Esophagus squamous epithelium (tissue), 5 donors: ENCODE results near the gene ODC1. TPM values are rescaled to one million over a fixed set of nuclear protein-coding genes. Genes with fewer than 3 reads are reported as not detected.
"Not testable (repeated sequence)": the region's sequence is repeated elsewhere in the genome, so short reads cannot be mapped to it uniquely, and the experiment has no call there.

Experiments
- DNase-seq: peaks from one replicate; lab custom pipeline; 2025; lab: John Stamatoyannopoulos, UW
- H3K27ac ChIP-seq, 4 donors: fragments of 200-600 bp; sonication (generic); one replicate each; pipeline ENCODE4 v1.5.1; 2016 to 2019; ENCODE audit warnings: mild to moderate bottlenecking in 1 of 4
- H3K27me3 ChIP-seq, 4 donors: fragments of 200-600 bp; sonication (generic); 1 replicate in 3 of 4; 2 replicates in 1 of 4; pipeline versions ENCODE4 v1.5.1 to v1.6.0; 2017 to 2021; ENCODE audit warnings: antibody characterized with exemption in 1 of 4
- H3K36me3 ChIP-seq, 3 donors: fragments of 200-600 bp; sonication (generic); one replicate each; pipeline ENCODE4 v1.5.1; 2016 to 2019
- H3K4me1 ChIP-seq, 3 donors: fragments of 200-600 bp; sonication (generic); one replicate each; pipeline ENCODE4 v1.5.1; 2017 to 2019
- H3K4me3 ChIP-seq, 4 donors: fragments of 200-600 bp; sonication (generic); 1 replicate in 3 of 4; 2 replicates in 1 of 4; pipeline ENCODE4 v1.5.1; 2016 to 2019; ENCODE audit warnings: mild to moderate bottlenecking in 2 of 4, moderate library complexity in 1 of 4
- H3K9me3 ChIP-seq, 3 donors: fragments of 200-600 bp; sonication (generic); one replicate each; pipeline ENCODE4 v1.5.1; 2016 to 2019
- CTCF ChIP-seq, 6 experiments: fragments of 450-650 bp in 4 of 6; fragments of 200-600 bp in 2 of 6; sonication (generic) in 2 of 6; IDR thresholded peaks; one replicate each; pipeline ENCODE4 v1.5.1; 2016 to 2019; ENCODE audit warnings: antibody characterized with exemption in 6 of 6, mild to moderate bottlenecking in 4 of 6, moderate library complexity in 4 of 6
- POLR2A ChIP-seq, 4 donors: fragments of 450-650 bp; IDR thresholded peaks; one replicate each; pipeline ENCODE4 v1.6.1; 2017; ENCODE audit warnings: antibody characterized with exemption in 4 of 4, mild to moderate bottlenecking in 4 of 4, moderate library complexity in 3 of 4
- WGBS, 2 donors: methylation state at CpG; one replicate each; pipeline ENCODE4 v1.1.5; 2018; 5-methylcytosine and 5-hydroxymethylcytosine counted together
- intact Hi-C: fragments of 100-400 bp; cut with DNase I; formaldehyde crosslinking; loops from one replicate; pipeline ENCODE4 v1.15.0; 2022
- total RNA-seq, 4 donors: library from RNA; depleted of rRNA; stranded (reverse); fragments of >200 nt; gene quantifications; one replicate each; pipeline ENCODE4 v1.1.0, GENCODE V29; 2016
- donor health status: DM: yes; HTN: yes; CAD: no.

ODC1 gene
- total RNA-seq, 4 donors from 2014 or later = 14.9 to 66.8 (median 26.3) TPM

GRCh38 chr2:10489842-10490555 is 41.9 kb upstream of the ODC1 start:
- no peak for DNase-seq
- H3K27me3 ChIP-seq = peaks cover 0 to 55% (median 0%) of the 10 kb centered on the region in 4 donors
- no peaks in the 10 kb centered on the region for H3K36me3 ChIP-seq
- peaks cover 0 to 4% (median 0%) of the 10 kb centered on the region in 3 donors for H3K9me3 ChIP-seq
- H3K4me3 ChIP-seq = no peak overlapping the region
- no peak overlapping the region for H3K27ac ChIP-seq
- peaks cover 5 to 15% (median 6%) of the 10 kb centered on the region in 3 donors for H3K4me1 ChIP-seq
- TF ChIP-seq POLR2A (IDR thresholded peaks at IDR 0.05) (no peak), CTCF (IDR thresholded peaks at IDR 0.05) (no peak)
- intact Hi-C loops = no loop called here
- 70 to 77% methylated on average over 13 of the region's 13 CpGs for WGBS, 2 donors

- H3K4me1 ChIP-seq, H3K4me3 ChIP-seq, H3K9me3 ChIP-seq, H3K36me3 ChIP-seq, H3K27ac ChIP-seq, DNase-seq, intact Hi-C loops: not testable (repeated sequence)
- 72% methylated on average over 8 of the region's 8 CpGs for WGBS, 2 donors
- peaks cover 0 to 50% (median 0%) of the 10 kb centered on the region in 4 donors for H3K27me3 ChIP-seq
Measured at GRCh38 chr2:10488142-10488541, 40.0 kb upstream of the ODC1 start.

- WGBS, 2 donors = 67 to 76% methylated on average over 2 to 5 of the region's 5 CpGs
Measured at GRCh38 chr2:10487741-10488104, 39.6 kb upstream of the ODC1 start.

GRCh38 chr2:10487081-10487740 is 39.1 kb upstream of the ODC1 start:
- H3K4me3 ChIP-seq = no peak overlapping the region
- H3K4me1 ChIP-seq = no peaks in the 10 kb centered on the region
- H3K36me3 ChIP-seq = no peaks in the 10 kb centered on the region
- H3K9me3 ChIP-seq = peaks cover 0 to 4% (median 0%) of the 10 kb centered on the region in 3 donors
- H3K27ac ChIP-seq = no peak overlapping the region
- WGBS, 2 donors = 52 to 62% methylated on average over 11 to 13 of the region's 14 CpGs
- intact Hi-C loops = no loop called here
- no peak for DNase-seq
- peaks cover 0 to 51% (median 0%) of the 10 kb centered on the region in 4 donors for H3K27me3 ChIP-seq
- TF ChIP-seq POLR2A (IDR thresholded peaks at IDR 0.05) (no peak), CTCF (IDR thresholded peaks at IDR 0.05) (no peak)

More at GRCh38 chr2:10487741-10488104, 39.6 kb upstream of the ODC1 start:
- DNase-seq, H3K36me3 ChIP-seq, H3K4me1 ChIP-seq, H3K9me3 ChIP-seq, H3K4me3 ChIP-seq, H3K27ac ChIP-seq, intact Hi-C loops: not testable (repeated sequence)
- peaks cover 0 to 50% (median 0%) of the 10 kb centered on the region in 4 donors for H3K27me3 ChIP-seq

GRCh38 chr2:10486601-10487079 is 38.5 kb upstream of the ODC1 start:
- 44% methylated on average over 4 to 5 of the region's 5 CpGs for WGBS, 2 donors
- no peak for DNase-seq

More at GRCh38 chr2:10486601-10487079, 38.5 kb upstream of the ODC1 start:
- H3K27ac ChIP-seq = no peak overlapping the region
- H3K4me3 ChIP-seq = no peak overlapping the region
- intact Hi-C loops = no loop called here
- peaks cover 0 to under 1% (median 0%) of the 10 kb centered on the region in 3 donors for H3K9me3 ChIP-seq
- no peaks in the 10 kb centered on the region for H3K36me3 ChIP-seq
- TF ChIP-seq POLR2A (IDR thresholded peaks at IDR 0.05) (no peak), CTCF (IDR thresholded peaks at IDR 0.05) (no peak)
- H3K4me1 ChIP-seq = no peaks in the 10 kb centered on the region
- peaks cover 0 to 52% (median 0%) of the 10 kb centered on the region in 4 donors for H3K27me3 ChIP-seq
